AG04449 (cell line): ENCODE data around the gene CENPVL1.
A peak's percentile ranks its signal among the peaks of the same experiment; 100 is the strongest.

ENCODE experiments used
- CTCF ChIA-PET: fragments of 350-600 bp; formaldehyde crosslinking; extraction: SDS; loops from one replicate; lab custom pipeline; 2021; ENCODE audit warnings: antibody characterized with exemption; lab: Yijun Ruan, JAX
- POLR2A ChIA-PET: fragments of 400-600, 350-600 bp; formaldehyde crosslinking; extraction: SDS; loops from one replicate; lab custom pipeline; 2020; ENCODE audit warnings: antibody characterized with exemption, inconsistent platforms; lab: Yijun Ruan, JAX
- DNase-seq: peaks from one replicate; pipeline ENCODE4 v3.0.0-alpha.2; 2010; ENCODE audit warnings: low read depth, low spot score
- H3K4me3 ChIP-seq: 2 replicates; pipeline ENCODE4 v1.5.1; 2011; ENCODE audit warnings: low read depth, mild to moderate bottlenecking, control low read depth, low read length
- CTCF ChIP-seq: IDR thresholded peaks from one replicate; pipeline ENCODE4 v1.5.1; 2011; ENCODE audit warnings: mild to moderate bottlenecking, moderate library complexity, low read length, control low read depth, inconsistent platforms; ENCODE audit not compliant: insufficient read depth; ENCODE audit errors: missing control alignments

The CENPVL1 gene

DNA sequence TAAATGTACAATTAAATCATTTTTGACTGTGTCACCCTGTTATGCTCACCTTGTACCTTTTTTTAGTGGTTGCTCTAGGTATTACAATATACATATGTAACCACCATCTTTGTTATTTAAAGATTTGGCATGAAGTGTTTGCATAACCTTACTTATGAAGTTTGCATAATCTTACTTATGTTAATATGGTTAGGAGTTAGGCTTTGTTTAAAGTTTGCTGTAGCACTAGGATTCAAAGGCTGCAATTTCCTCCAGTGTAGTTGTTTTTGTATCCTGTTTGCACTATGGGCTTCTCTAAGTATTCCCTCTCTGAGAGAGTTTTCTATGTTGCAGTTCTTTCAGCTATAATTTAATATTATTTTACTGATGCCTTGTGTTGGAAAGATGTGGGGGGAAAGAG lies 17.9 kb downstream of the CENPVL1 start:
- no peak for TF ChIP-seq CTCF
- CTCF ChIA-PET = no interaction called here
- no peak for DNase-seq

DNA sequence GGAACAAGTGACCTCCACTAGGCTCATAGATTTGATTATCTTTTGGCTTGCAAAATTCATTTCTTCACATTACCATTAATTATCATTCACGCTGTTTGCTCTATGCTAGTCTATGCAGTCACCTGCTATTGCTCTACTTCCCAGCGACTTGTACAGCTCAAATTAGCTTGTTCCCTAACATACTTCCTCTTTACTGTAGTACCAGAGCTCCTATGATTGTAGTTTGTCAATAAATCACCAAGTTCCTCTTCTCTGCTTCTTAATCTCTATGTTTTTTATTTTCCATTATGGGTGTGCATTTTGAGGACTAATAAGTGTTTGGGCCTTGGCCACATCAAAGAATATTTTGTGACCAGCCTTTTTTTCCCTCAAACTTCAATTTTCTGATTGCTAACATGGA lies 26.8 kb downstream of the CENPVL1 start:
- ChIA-PET CTCF (no interaction called here), POLR2A (no interaction called here)
- DNase-seq = no peak
- no peak for TF ChIP-seq CTCF
- H3K4me3 ChIP-seq = no peak overlapping the region

More for the DNA sequence above, 17.9 kb downstream of the CENPVL1 start:
- POLR2A ChIA-PET = no interaction called here
- H3K4me3 ChIP-seq = no peak overlapping the region

- no peak for DNase-seq
- H3K4me3 ChIP-seq = peak overlapping the region; percentile 68
- CTCF ChIA-PET = no interaction called here
- no peak for TF ChIP-seq CTCF
- POLR2A ChIA-PET = no interaction called here
Observed at GRCh38 chrX:51742586-51742985, 32.3 kb downstream of the CENPVL1 start.

GRCh38 chrX:51743179-51743957 lies 33.1 kb downstream of the CENPVL1 start, which contains the start of gene GSPT2:
GSPT2 (plus strand) TSS chrX:51743442; CDS start chrX:51743627, 185 bp downstream.
- TF ChIP-seq CTCF = no peak
- CTCF ChIA-PET = no interaction called here
- peak; percentile 24 for DNase-seq
- POLR2A ChIA-PET = interaction anchor here (0.7 kb wide), 1 partner anchor 150 kb away, joined by 3 read pairs; the partner anchor contains the start of gene MAGED1
- H3K4me3 ChIP-seq = peak within 1 kb of the TSS; percentile 68

DNA sequence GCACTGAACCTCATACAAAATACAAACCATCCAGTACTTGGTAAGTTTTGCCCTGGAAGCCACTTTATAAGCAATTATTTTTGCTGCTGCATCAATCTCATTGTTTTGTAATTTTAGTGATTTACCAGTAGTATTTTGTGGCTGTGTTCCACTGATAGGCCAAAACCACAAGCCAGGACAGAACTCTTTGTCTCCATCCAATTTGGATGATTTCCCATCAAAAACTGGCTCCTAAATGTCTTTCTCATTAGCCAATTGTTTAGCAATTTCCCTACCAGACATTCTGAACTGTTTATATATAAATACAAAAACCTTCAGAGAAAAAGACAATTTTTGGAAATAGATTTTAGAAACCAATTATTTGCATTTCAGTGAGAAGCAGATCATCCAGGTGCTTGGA lies 37.4 kb downstream of the CENPVL1 start:
- CTCF ChIA-PET = no interaction called here
- no peak overlapping the region for H3K4me3 ChIP-seq
- DNase-seq = no peak
- TF ChIP-seq CTCF = no peak
- POLR2A ChIA-PET = no interaction called here

GRCh38 chrX:51759055-51759839 lies 48.9 kb downstream of the CENPVL1 start:
- no peak for DNase-seq
- TF ChIP-seq CTCF = no peak
- CTCF ChIA-PET = no interaction called here
- POLR2A ChIA-PET = no interaction called here
- H3K4me3 ChIP-seq = no peak overlapping the region
